GM12878 (cell line): ENCODE data around the gene SIGMAR1. TPM values are rescaled to one million over a fixed set of nuclear protein-coding genes. Genes with fewer than 3 reads are reported as not detected.

Experiments used
- ATAC-seq: fragments of 200-7000 bp; cut with Tn5 transposase; 3 replicates; pipeline ENCODE4 v1.9.1; 2020; ENCODE audit warnings: mild to moderate bottlenecking, moderate library complexity
- BruUV-seq: library from RNA; stranded (reverse); fragments of 400-500 nt; replicated peaks from 2 replicates; lab custom pipeline; 2021; lab: Mats Ljungman, UMichigan
- CTCF ChIA-PET: fragments of 300-600 bp; sonication (Branson Sonifier 250); formaldehyde crosslinking; extraction: SDS; loops from one replicate; lab custom pipeline; 2021; ENCODE audit warnings: inconsistent platforms; lab: Yijun Ruan, JAX
- POLR2A ChIA-PET: fragments of 350-600 bp; formaldehyde crosslinking; extraction: SDS; loops from one replicate; lab custom pipeline; 2021; ENCODE audit warnings: inconsistent platforms; lab: Charles Lee
- RAD21 ChIA-PET: fragments of 300-600 bp; sonication (Branson Sonifier 250); formaldehyde crosslinking; loops from one replicate; lab custom pipeline; 2023; ENCODE audit warnings: antibody characterized with exemption; ENCODE audit not compliant: unreplicated experiment; lab: Charles Lee
- SMC1A ChIA-PET: fragments of 300-600 bp; sonication (Branson Sonifier 250); formaldehyde crosslinking; loops from one replicate; lab custom pipeline; 2023; ENCODE audit not compliant: unreplicated experiment, uncharacterized antibody; lab: Charles Lee
- DNase-seq: peaks from one replicate; pipeline ENCODE4 v3.0.0-alpha.2; 2011; ENCODE audit warnings: low read depth, low spot score
- FAIRE-seq: peaks from 3 replicates; lab custom pipeline; 2011; peaks lifted over from hg19 to GRCh38; lab: Jason Lieb, UNC
- H2AFZ ChIP-seq: 2 replicates; pipeline ENCODE4 v1.6.0; 2011; ENCODE audit warnings: low read depth, low read length, control low read depth; ENCODE audit not compliant: control insufficient read depth
- H3K27ac ChIP-seq: 2 replicates; pipeline ENCODE4 v1.5.1; 2011; ENCODE audit warnings: control low read depth; ENCODE audit not compliant: control insufficient read depth, insufficient read depth
- H3K27me3 ChIP-seq, 2 experiments: replicated peaks in 1 of 2; 2 replicates each; pipeline versions ENCODE4 v1.6.0 to v1.6.1; 2011; ENCODE audit warnings: low read length in 1 of 2; ENCODE audit not compliant: control insufficient read depth in 2 of 2, insufficient read depth in 2 of 2
- H3K36me3 ChIP-seq, 2 experiments: 2 replicates each; pipeline ENCODE4 v1.5.1; 2011; ENCODE audit warnings: low read length in 1 of 2; ENCODE audit not compliant: control insufficient read depth in 2 of 2, insufficient read depth in 2 of 2
- H3K4me1 ChIP-seq: 2 replicates; pipeline ENCODE4 v1.6.1; 2011; ENCODE audit warnings: mild to moderate bottlenecking, low read length, moderate library complexity, mixed read lengths; ENCODE audit not compliant: control insufficient read depth, insufficient read depth
- H3K4me2 ChIP-seq: 2 replicates; pipeline ENCODE4 v1.6.0; 2011; ENCODE audit warnings: control low read depth; ENCODE audit not compliant: control insufficient read depth, insufficient read depth
- H3K4me3 ChIP-seq: fragments of 200-600 bp; sonication (generic); 2 replicates; pipeline ENCODE4 v1.5.1; 2016
- H3K79me2 ChIP-seq: 2 replicates; pipeline ENCODE4 v1.6.0; 2011; ENCODE audit warnings: low read length; ENCODE audit not compliant: control insufficient read depth, insufficient read depth
- H3K9ac ChIP-seq: 2 replicates; pipeline ENCODE4 v1.8.0; 2011; ENCODE audit warnings: low read length, control low read depth, mixed read lengths; ENCODE audit not compliant: control insufficient read depth, insufficient read depth
- H3K9me3 ChIP-seq: replicated peaks from 3 replicates; pipeline ENCODE4 v1.5.1; 2011; ENCODE audit warnings: mild to moderate bottlenecking, low read length; ENCODE audit not compliant: control insufficient read depth, insufficient read depth
- H4K20me1 ChIP-seq: 2 replicates; pipeline ENCODE4 v1.6.0; 2011; ENCODE audit not compliant: control insufficient read depth, insufficient read depth
- BHLHE40 ChIP-seq, 2 experiments: fragments of 450-650 bp in 1 of 2; IDR thresholded peaks; 2 replicates each; pipeline ENCODE4 v1.6.1; 2011 to 2017; ENCODE audit warnings: low read depth in 2 of 2, borderline replicate concordance in 1 of 2, improper control_type of control experiment in 1 of 2, low read length in 1 of 2, mild to moderate bottlenecking in 1 of 2
- CHD2 ChIP-seq: IDR thresholded peaks from 2 replicates; pipeline ENCODE4 v1.6.1; 2011; ENCODE audit warnings: low read depth, low read length, improper control_type of control experiment, borderline replicate concordance
- EED ChIP-seq: sonication (generic); IDR thresholded peaks from 2 replicates; pipeline ENCODE4 v1.6.1; 2016; ENCODE audit warnings: antibody characterized with exemption, low read depth
- FOS ChIP-seq: IDR thresholded peaks from 3 replicates; pipeline ENCODE4 v1.6.1; 2011; ENCODE audit warnings: borderline replicate concordance; ENCODE audit not compliant: insufficient read length; ENCODE audit errors: extremely low read depth
- GATAD2B ChIP-seq: fragments of 450-650 bp; conservative IDR thresholded peaks from 2 replicates; pipeline ENCODE4 v1.6.1; 2017; ENCODE audit warnings: low read depth, mild to moderate bottlenecking, moderate library complexity
- IKZF1 ChIP-seq: fragments of 450-650 bp; conservative IDR thresholded peaks from 2 replicates; pipeline ENCODE4 v1.6.1; 2017; ENCODE audit warnings: antibody characterized with exemption, mild to moderate bottlenecking
- LARP7 ChIP-seq: fragments of 450-650 bp; IDR thresholded peaks from 2 replicates; pipeline ENCODE4 v1.6.1; 2017; ENCODE audit warnings: mild to moderate bottlenecking
- MXI1 ChIP-seq: fragments of 150-350 bp; IDR thresholded peaks from 2 replicates; pipeline ENCODE4 v1.6.1; 2011; ENCODE audit warnings: low read depth, mild to moderate bottlenecking, inconsistent platforms, low read length, improper control_type of control experiment
- PAX5 ChIP-seq: IDR thresholded peaks from 2 replicates; pipeline ENCODE4 v1.6.1; 2011; ENCODE audit warnings: low read depth, low read length, borderline replicate concordance
- POLR2AphosphoS2 ChIP-seq: IDR thresholded peaks from 2 replicates; pipeline ENCODE4 v1.6.1; 2011; ENCODE audit warnings: low read depth, mild to moderate bottlenecking, low read length, improper control_type of control experiment, moderate library complexity
- RAD51 ChIP-seq: fragments of 450-650 bp; IDR thresholded peaks from 2 replicates; pipeline ENCODE4 v1.6.1; 2016; ENCODE audit warnings: moderate library complexity, mild to moderate bottlenecking, inconsistent platforms
- SP1 ChIP-seq: IDR thresholded peaks from one replicate; pipeline ENCODE4 v1.6.1; 2011; ENCODE audit warnings: low read depth, low read length
- YY1 ChIP-seq: IDR thresholded peaks from 2 replicates; pipeline ENCODE4 v1.6.1; 2011; ENCODE audit warnings: low read depth, mild to moderate bottlenecking, low read length
- WGBS: methylation state at CpG from one replicate; pipeline ENCODE4 v1.1.6; 2016; ENCODE audit warnings: low lambda C conversion rate; ENCODE audit not compliant: insufficient replicate concordance, insufficient coverage; ENCODE audit errors: missing lambda C conversion rate; 5-methylcytosine and 5-hydroxymethylcytosine counted together
- in situ Hi-C: fragments of 300-500 bp; cut with MboI; formaldehyde crosslinking; loops from 9 replicates; pipeline ENCODE4 v1.14.3; 2018; ENCODE audit warnings: mixed read lengths
- intact Hi-C: fragments of 100-400 bp; cut with micrococcal nuclease; formaldehyde crosslinking; loops from one replicate; pipeline ENCODE4 v1.14.2; 2022; ENCODE audit not compliant: unreplicated experiment
- polyA plus RNA-seq, 11 experiments: library from polyadenylated mRNA; depleted of rRNA in 4 of 11; unstranded in 6 of 11; stranded (reverse) in 5 of 11; fragments of >200 nt; fragmentation: Nextera tagmentation in 4 of 11; fragmentation: Illumina TruSeq in 1 of 11; extraction: Ambion mirVana in 4 of 11; extraction: Trizol in 1 of 11; gene quantifications; 1 replicate in 1 of 11; 2 replicates in 10 of 11; pipeline versions ENCODE4 v1.2.1 to v1.2.3, GENCODE V29; 2011 to 2016; ENCODE audit warnings: inconsistent platforms in 2 of 11, missing spikeins in 2 of 11, low read depth in 1 of 11
- total RNA-seq, 4 experiments: library from RNA; depleted of rRNA in 3 of 4; stranded (reverse); fragments of >200 nt in 3 of 4; fragmentation: Illumina TruSeq in 1 of 4; extraction: Trizol in 1 of 4; gene quantifications; 2 replicates each; pipeline versions ENCODE4 v1.2.1 to v1.2.3, GENCODE V29; 2013 to 2021
- TF ChIP-seq, protein P1 (sequence below): fragments of 450-650 bp; formaldehyde crosslinking; IDR thresholded peaks from 2 replicates; pipeline ENCODE4 v1.4.0; 2020; ENCODE audit warnings: mild to moderate bottlenecking, moderate library complexity
- TF ChIP-seq, protein P2 (sequence below): fragments of 450-650 bp; IDR thresholded peaks from 2 replicates; pipeline ENCODE4 v1.6.1; 2017; ENCODE audit warnings: low read depth, mild to moderate bottlenecking, moderate library complexity

SIGMAR1 gene
- total and polyA plus RNA-seq, 10 of the 15 experiments (the other 5 are each of a cell fraction or from before 2014, with no cell fraction given) = 7.1 to 133 (median 69.5) TPM

DNA sequence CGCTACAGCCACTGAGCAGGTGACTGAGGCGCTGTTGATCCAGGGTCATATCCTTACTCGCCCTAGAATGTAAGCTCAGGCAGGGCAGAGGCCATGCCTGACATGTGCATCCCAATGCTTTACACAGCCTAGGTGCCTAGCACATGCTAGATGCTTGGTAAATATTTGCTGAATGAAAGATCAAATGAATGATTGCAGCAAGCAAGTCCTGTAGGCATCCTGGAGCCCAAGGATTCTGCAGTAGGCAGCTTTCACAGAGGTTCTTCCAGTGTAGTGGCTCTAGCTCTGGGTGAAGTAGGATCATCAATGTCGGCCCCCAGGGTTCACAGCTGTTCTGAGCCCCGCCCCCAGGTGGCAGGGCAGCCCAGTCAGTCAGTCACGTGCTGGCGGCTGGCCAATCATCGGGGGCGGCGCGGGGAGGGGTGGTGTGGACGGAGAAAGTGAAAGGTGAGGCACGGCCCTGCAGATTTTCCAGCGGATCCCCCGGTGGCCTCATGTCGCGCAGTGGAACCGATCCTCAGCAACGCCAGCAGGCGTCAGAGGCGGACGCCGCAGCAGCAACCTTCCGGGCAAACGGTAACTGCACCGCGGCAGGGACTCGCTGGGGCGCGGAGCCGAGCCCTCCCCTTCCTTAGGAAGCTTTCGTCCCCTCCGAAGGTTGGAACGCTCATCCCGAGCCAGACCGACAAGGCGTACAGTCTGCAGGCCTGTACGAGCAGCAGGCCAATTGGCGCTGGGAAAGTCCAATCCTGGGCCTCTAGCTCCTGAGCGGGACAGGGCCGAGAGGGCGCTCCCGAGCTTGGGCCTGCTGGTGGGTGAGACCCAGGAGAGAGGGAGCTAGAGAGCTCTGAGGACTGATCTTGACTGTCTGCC is 8.9 kb upstream of the SIGMAR1 start, which contains the start of gene GALT:
GALT (plus strand) TSS at position 465 of the 873 bp plus-strand sequence; CDS start at position 495, 30 bp downstream.
- FAIRE-seq = peak; percentile 93
- in situ Hi-C loops = no loop called here
- H3K9ac ChIP-seq = peak within 1 kb of the TSS; percentile 92
- H3K79me2 ChIP-seq = peaks cover 17% of the 10 kb centered on the region
- 3% methylated on average over 39 of the region's 43 CpGs for WGBS
- H3K27me3 ChIP-seq = no peaks in the 10 kb centered on the region
- H3K9me3 ChIP-seq = no peaks in the 10 kb centered on the region
- ChIA-PET CTCF (interaction anchor here (0.6 to 5.9 kb wide), 12 partner anchors 10 to 435 kb away, joined by 3 to 103 read pairs (median 4); partner anchors contain the start of genes RPP25L and SIGMAR1), SMC1A (interaction anchor here (0.8 to 1.7 kb wide), 7 partner anchors 9 to 26 kb away, joined by 3 to 11 read pairs (median 3); partner anchors contain the start of genes DCTN3 and SIGMAR1), RAD21 (interaction anchor here (0.5 to 3.0 kb wide), 4 partner anchors 8 to 38 kb away, joined by 3 to 14 read pairs (median 4); partner anchors contain the start of gene SIGMAR1), POLR2A (interaction anchor here (0.5 to 3.4 kb wide), 4 partner anchors 9 to 406 kb away, joined by 3 to 25 read pairs (median 5); partner anchors contain the start of genes DCTN3 and SIGMAR1)
- ATAC-seq = peak; percentile 95
- intact Hi-C loops = no loop called here
- peak within 1 kb of the TSS; percentile 99 for H3K4me2 ChIP-seq
- peak within 1 kb of the TSS; percentile 99 for H2AFZ ChIP-seq
- peak within 1 kb of the TSS; percentile 78 for H3K27ac ChIP-seq
- TSS peak; percentile 63 for BruUV-seq
- H3K4me1 ChIP-seq = peaks cover 14% of the 10 kb centered on the region
- peak within 1 kb of the TSS; percentile 74 for H3K4me3 ChIP-seq
- DNase-seq = no peak
- H4K20me1 ChIP-seq = no peaks in the 10 kb centered on the region; the same call in 1 of the 2 replicates
- peaks cover 2 to 13% of the 10 kb centered on the region in 2 experiments; a peak in 3 of 4 replicates for H3K36me3 ChIP-seq
- TF ChIP-seq IKZF1 = peak; percentile 87
- peak; percentile 40 for TF ChIP-seq FOS
- TF ChIP-seq, protein P1, sequence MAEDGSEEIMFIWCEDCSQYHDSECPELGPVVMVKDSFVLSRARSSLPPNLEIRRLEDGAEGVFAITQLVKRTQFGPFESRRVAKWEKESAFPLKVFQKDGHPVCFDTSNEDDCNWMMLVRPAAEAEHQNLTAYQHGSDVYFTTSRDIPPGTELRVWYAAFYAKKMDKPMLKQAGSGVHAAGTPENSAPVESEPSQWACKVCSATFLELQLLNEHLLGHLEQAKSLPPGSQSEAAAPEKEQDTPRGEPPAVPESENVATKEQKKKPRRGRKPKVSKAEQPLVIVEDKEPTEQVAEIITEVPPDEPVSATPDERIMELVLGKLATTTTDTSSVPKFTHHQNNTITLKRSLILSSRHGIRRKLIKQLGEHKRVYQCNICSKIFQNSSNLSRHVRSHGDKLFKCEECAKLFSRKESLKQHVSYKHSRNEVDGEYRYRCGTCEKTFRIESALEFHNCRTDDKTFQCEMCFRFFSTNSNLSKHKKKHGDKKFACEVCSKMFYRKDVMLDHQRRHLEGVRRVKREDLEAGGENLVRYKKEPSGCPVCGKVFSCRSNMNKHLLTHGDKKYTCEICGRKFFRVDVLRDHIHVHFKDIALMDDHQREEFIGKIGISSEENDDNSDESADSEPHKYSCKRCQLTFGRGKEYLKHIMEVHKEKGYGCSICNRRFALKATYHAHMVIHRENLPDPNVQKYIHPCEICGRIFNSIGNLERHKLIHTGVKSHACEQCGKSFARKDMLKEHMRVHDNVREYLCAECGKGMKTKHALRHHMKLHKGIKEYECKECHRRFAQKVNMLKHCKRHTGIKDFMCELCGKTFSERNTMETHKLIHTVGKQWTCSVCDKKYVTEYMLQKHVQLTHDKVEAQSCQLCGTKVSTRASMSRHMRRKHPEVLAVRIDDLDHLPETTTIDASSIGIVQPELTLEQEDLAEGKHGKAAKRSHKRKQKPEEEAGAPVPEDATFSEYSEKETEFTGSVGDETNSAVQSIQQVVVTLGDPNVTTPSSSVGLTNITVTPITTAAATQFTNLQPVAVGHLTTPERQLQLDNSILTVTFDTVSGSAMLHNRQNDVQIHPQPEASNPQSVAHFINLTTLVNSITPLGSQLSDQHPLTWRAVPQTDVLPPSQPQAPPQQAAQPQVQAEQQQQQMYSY (CRISPR knock-in tag) = no peak
- TF ChIP-seq RAD51 = peak; percentile 96
- 0 out of 2 replicates have a peak, but pooled peaks have one; percentile 48 for TF ChIP-seq LARP7
- no peak; the same call in 1 of the 2 replicates for TF ChIP-seq POLR2AphosphoS2
- TF ChIP-seq CHD2 = 0 out of 2 replicates have a peak, but pooled peaks have one; percentile 54
- no peak for TF ChIP-seq PAX5
- peak; percentile 61 for TF ChIP-seq SP1
- TF ChIP-seq EED = peak; percentile 58
- peak; percentile 80 for TF ChIP-seq MXI1
- TF ChIP-seq, protein P2, sequence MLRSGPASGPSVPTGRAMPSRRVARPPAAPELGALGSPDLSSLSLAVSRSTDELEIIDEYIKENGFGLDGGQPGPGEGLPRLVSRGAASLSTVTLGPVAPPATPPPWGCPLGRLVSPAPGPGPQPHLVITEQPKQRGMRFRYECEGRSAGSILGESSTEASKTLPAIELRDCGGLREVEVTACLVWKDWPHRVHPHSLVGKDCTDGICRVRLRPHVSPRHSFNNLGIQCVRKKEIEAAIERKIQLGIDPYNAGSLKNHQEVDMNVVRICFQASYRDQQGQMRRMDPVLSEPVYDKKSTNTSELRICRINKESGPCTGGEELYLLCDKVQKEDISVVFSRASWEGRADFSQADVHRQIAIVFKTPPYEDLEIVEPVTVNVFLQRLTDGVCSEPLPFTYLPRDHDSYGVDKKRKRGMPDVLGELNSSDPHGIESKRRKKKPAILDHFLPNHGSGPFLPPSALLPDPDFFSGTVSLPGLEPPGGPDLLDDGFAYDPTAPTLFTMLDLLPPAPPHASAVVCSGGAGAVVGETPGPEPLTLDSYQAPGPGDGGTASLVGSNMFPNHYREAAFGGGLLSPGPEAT = peak; percentile 58; the same call in 1 of the 2 replicates
- TF ChIP-seq YY1 = peak; percentile 85
- peak; percentile 82; the same call in 1 of the 2 replicates for TF ChIP-seq GATAD2B
- TF ChIP-seq BHLHE40 (IDR thresholded peaks at IDR 0.05; ENCODE audit: borderline replicate concordance in 1 of 2, low read depth in 2 of 2, low read length in 1 of 2) = peak; percentile 70 to 95; a peak in 3 of 4 replicates
